Thyroid gland (tissue), 4 donors: ENCODE data around the gene MERTK. TPM values are rescaled to one million over a fixed set of nuclear protein-coding genes. Genes with fewer than 3 reads are reported as not detected.

Experiments
- DNase-seq, 2 donors: peaks; one replicate each; pipeline ENCODE4 v3.0.0-alpha.2; 2019
- H3K27ac ChIP-seq, 3 donors: fragments of 200-600 bp; sonication (generic); 1 replicate in 2 of 3; 2 replicates in 1 of 3; pipeline ENCODE4 v1.5.1; 2016 to 2019; ENCODE audit warnings: mild to moderate bottlenecking in 1 of 3, moderate library complexity in 1 of 3
- H3K27me3 ChIP-seq: fragments of 200-600 bp; sonication (generic); one replicate; pipeline ENCODE4 v1.5.1; 2019
- H3K36me3 ChIP-seq, 2 donors: fragments of 200-600 bp; sonication (generic); one replicate each; pipeline ENCODE4 v1.5.1; 2016 to 2019
- H3K4me1 ChIP-seq, 2 donors: fragments of 200-600 bp; sonication (generic); one replicate each; pipeline ENCODE4 v1.5.1; 2017 to 2019
- H3K4me3 ChIP-seq, 3 donors: fragments of 200-600 bp; sonication (generic); replicated peaks in 1 of 3; 1 replicate in 2 of 3; 2 replicates in 1 of 3; pipeline ENCODE4 v1.5.1; 2016; ENCODE audit warnings: mild to moderate bottlenecking in 1 of 3
- H3K9me3 ChIP-seq: fragments of 200-600 bp; sonication (generic); one replicate; pipeline ENCODE4 v1.5.1; 2017
- POLR2A ChIP-seq, 2 donors: fragments of 450-650 bp; IDR thresholded peaks; one replicate each; pipeline ENCODE4 v1.6.1; 2017; ENCODE audit warnings: antibody characterized with exemption in 2 of 2, mild to moderate bottlenecking in 2 of 2, moderate library complexity in 1 of 2
- WGBS, 2 donors: methylation state at CpG; one replicate each; pipeline ENCODE4 v1.1.5; 2017; 5-methylcytosine and 5-hydroxymethylcytosine counted together
- intact Hi-C: fragments of 100-400 bp; cut with DNase I; formaldehyde crosslinking; loops from one replicate; pipeline ENCODE4 v1.15.1; 2023
- total RNA-seq, 4 donors: library from RNA; depleted of rRNA; stranded (reverse); fragments of >200 nt; gene quantifications; one replicate each; pipeline ENCODE4 v1.2.3, GENCODE V29; 2016
- TF ChIP-seq, protein P1 (sequence below), 6 experiments: fragments of 200-600 bp in 3 of 6; fragments of 450-650 bp in 3 of 6; sonication (generic) in 3 of 6; IDR thresholded peaks; one replicate each; pipeline ENCODE4 v1.5.1; 2016 to 2019; ENCODE audit warnings: antibody characterized with exemption in 6 of 6, mild to moderate bottlenecking in 2 of 6, inconsistent platforms in 1 of 6, moderate library complexity in 1 of 6

Gene MERTK
- total RNA-seq, 4 donors from 2014 or later = 23.5 to 36.7 (median 32.9) TPM

DNA sequence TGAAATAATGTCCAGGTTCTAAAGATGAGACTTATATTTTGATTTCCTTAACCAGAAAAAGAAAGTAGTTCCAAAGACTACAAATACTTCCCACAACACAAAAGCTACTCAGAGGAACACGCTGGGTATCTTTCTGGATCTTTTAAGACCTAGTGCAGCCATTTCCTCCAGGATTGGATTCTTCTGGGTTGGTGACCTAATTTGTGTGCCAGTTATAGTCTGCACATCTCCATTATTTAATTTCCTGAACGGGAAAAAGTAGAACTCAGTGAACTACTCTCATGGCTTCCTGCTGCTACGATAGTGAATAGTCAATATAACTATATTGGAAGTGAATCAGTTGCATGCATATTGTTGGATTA, 158.2 kb downstream of the MERTK start:
- Histone ChIP-seq H3K4me3 (peak overlapping the region in 2 of 3 donors; percentile 85 to 91), H3K36me3 (peaks cover 0 to 4% of the 10 kb centered on the region in 2 donors), H3K4me1 (peaks cover 14 to 23% of the 10 kb centered on the region in 2 donors), H3K9me3 (no peaks in the 10 kb centered on the region), H3K27me3 (no peaks in the 10 kb centered on the region), H3K27ac (peak overlapping the region in 2 of 3 donors; percentile 92 to 97)
- 46 to 56% methylated on average over 3 of the region's 3 CpGs for WGBS, 2 donors
- intact Hi-C loops = no loop called here
- TF ChIP-seq POLR2A (IDR thresholded peaks at IDR 0.05) = no peak
- TF ChIP-seq, protein P1, sequence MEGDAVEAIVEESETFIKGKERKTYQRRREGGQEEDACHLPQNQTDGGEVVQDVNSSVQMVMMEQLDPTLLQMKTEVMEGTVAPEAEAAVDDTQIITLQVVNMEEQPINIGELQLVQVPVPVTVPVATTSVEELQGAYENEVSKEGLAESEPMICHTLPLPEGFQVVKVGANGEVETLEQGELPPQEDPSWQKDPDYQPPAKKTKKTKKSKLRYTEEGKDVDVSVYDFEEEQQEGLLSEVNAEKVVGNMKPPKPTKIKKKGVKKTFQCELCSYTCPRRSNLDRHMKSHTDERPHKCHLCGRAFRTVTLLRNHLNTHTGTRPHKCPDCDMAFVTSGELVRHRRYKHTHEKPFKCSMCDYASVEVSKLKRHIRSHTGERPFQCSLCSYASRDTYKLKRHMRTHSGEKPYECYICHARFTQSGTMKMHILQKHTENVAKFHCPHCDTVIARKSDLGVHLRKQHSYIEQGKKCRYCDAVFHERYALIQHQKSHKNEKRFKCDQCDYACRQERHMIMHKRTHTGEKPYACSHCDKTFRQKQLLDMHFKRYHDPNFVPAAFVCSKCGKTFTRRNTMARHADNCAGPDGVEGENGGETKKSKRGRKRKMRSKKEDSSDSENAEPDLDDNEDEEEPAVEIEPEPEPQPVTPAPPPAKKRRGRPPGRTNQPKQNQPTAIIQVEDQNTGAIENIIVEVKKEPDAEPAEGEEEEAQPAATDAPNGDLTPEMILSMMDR (IDR thresholded peaks at IDR 0.05) = no peak
- DNase-seq = no peak

DNA sequence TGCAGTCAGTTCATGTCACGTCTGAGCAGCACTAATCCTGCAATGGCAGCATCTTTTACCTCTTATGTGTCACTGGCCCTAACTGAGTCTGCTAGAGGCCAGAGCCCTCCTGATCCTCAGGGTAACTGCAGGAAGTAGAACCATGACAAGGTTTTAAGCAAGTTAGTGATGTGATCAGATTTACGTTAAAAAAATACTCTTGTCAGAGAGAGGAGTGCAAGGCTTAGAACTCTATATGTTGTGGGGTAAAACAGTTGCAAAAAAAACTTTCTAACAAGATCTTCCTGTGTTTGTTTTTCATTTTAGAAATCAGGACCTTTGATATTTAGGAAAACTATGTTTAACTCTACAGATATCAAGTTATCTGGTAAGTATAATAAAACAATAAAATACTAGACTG, 161.3 kb downstream of the MERTK start:
- no peak for TF ChIP-seq POLR2A (IDR thresholded peaks at IDR 0.05)
- TF ChIP-seq, protein P1 (IDR thresholded peaks at IDR 0.05) = no peak
- H3K27ac ChIP-seq = no peak overlapping the region
- intact Hi-C loops = no loop called here
- peaks cover 8 to 19% of the 10 kb centered on the region in 2 donors for H3K4me1 ChIP-seq
- no peak for DNase-seq
- H3K9me3 ChIP-seq = no peaks in the 10 kb centered on the region
- WGBS, 2 donors = 96 to 100% methylated on average over 2 of the region's 2 CpGs
- H3K36me3 ChIP-seq = peaks cover 3 to 5% of the 10 kb centered on the region in 2 donors
- no peak overlapping the region for H3K4me3 ChIP-seq
- no peaks in the 10 kb centered on the region for H3K27me3 ChIP-seq

DNA sequence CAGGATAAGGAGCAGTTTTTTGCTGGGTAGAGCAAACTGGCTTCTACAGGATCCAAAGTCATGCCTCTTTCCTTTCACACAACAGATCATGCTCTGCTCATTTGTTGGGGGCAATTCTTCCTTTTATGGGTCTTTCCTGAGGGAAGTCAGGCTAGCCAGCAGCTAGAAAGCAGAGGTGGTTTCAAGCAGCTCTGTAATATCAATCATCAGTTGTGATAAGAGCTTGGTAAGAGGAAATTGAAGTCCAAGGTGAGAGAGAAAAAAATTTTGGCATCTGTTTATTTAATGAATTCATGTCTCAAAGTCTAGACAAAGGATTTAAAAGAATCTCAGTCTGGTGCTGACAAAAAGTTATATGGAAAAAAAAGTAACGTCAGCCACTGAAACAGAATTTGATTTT, 162.9 kb downstream of the MERTK start:
- intact Hi-C loops = no loop called here
- no peaks in the 10 kb centered on the region for H3K9me3 ChIP-seq
- H3K27me3 ChIP-seq = no peaks in the 10 kb centered on the region
- H3K27ac ChIP-seq = no peak overlapping the region
- H3K36me3 ChIP-seq = peaks cover 3 to 12% of the 10 kb centered on the region in 2 donors
- no peak for DNase-seq
- peaks cover 8 to 19% of the 10 kb centered on the region in 2 donors for H3K4me1 ChIP-seq
- 88 to 94% methylated on average over 1 of the region's 1 CpG for WGBS, 2 donors
- no peak overlapping the region for H3K4me3 ChIP-seq
- no peak for TF ChIP-seq POLR2A (IDR thresholded peaks at IDR 0.05)
- TF ChIP-seq, protein P1 (IDR thresholded peaks at IDR 0.05) = no peak

DNA sequence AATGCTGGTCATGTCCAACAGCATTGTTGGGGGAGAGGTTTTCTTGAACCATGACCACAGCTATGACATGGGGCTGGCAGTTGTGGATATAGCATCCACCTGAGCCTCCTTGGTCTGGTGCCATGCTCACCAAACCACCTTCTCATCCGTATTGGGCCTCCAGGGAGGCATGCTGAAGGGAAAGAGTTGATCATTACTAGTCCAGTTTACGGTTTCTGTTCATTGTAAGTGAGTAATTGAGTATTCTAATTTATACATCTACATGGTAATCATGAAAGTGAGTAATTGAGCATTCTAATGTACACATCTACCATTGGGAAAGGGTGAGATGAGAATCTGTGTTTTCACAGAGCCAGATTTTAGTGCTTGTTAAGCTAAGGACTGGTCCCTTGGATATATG, 163.4 kb downstream of the MERTK start:
- TF ChIP-seq, protein P1 (IDR thresholded peaks at IDR 0.05) = no peak
- TF ChIP-seq POLR2A (IDR thresholded peaks at IDR 0.05) = no peak
- Histone ChIP-seq H3K27me3 (no peaks in the 10 kb centered on the region), H3K9me3 (no peaks in the 10 kb centered on the region), H3K4me3 (no peak overlapping the region), H3K4me1 (peaks cover 5 to 14% of the 10 kb centered on the region in 2 donors), H3K27ac (no peak overlapping the region), H3K36me3 (peaks cover 3 to 12% of the 10 kb centered on the region in 2 donors)
- 90 to 93% methylated on average over 2 of the region's 2 CpGs for WGBS, 2 donors
- intact Hi-C loops = no loop called here
- no peak for DNase-seq

DNA sequence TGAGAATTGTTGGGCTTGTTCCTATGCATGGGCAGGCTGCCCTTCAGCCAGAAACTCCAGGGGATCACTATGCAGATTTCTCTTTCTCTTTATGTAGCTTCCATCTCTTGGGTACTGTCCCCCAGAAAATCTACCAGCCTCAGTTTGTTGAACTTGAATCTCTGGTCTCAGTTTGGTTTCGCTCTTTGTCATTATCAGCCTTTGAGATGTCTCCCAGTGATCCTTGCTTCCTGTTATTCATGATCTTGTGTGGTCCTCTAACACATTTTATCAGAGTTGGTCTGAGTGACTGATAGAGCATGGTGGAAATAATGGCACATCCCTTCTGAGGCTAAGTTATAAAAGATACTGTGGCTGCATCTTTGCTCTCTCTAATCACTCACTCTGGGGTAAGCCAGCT, 164.5 kb downstream of the MERTK start:
- H3K27ac ChIP-seq = no peak overlapping the region
- H3K27me3 ChIP-seq = no peaks in the 10 kb centered on the region
- TF ChIP-seq, protein P1 (IDR thresholded peaks at IDR 0.05) = no peak
- no peak for TF ChIP-seq POLR2A (IDR thresholded peaks at IDR 0.05)
- no peak for DNase-seq
- H3K4me3 ChIP-seq = no peak overlapping the region
- intact Hi-C loops = no loop called here
- peaks cover 0 to 4% of the 10 kb centered on the region in 2 donors for H3K4me1 ChIP-seq
- H3K9me3 ChIP-seq = no peaks in the 10 kb centered on the region
- H3K36me3 ChIP-seq = peaks cover 14 to 19% of the 10 kb centered on the region in 2 donors
- 93 to 95% methylated on average over 1 of the region's 1 CpG for WGBS, 2 donors
